K562 (cell line): Measurements from ENCODE around the gene OR2V2. TPM values are rescaled to one million over a fixed set of nuclear protein-coding genes. Genes with fewer than 3 reads are reported as not detected.

Experiments
- FOXJ2 ChIP-seq: fragments of 200-800 bp; sonication (Bioruptor generic); IDR thresholded peaks from 2 replicates; pipeline ENCODE4 v1.6.1; 2016; ENCODE audit warnings: missing genetic modification characterization, missing compliant biosample characterization
- HDAC1 ChIP-seq, 2 experiments: fragments of 450-650 bp; IDR thresholded peaks; 2 replicates each; pipeline ENCODE4 v1.6.1; 2016 to 2017; ENCODE audit warnings: inconsistent platforms in 1 of 2, mild to moderate bottlenecking in 1 of 2, moderate library complexity in 1 of 2
- KDM5B ChIP-seq: fragments of 200-600 bp; sonication (generic); IDR thresholded peaks from 2 replicates; pipeline ENCODE4 v1.6.1; 2012; ENCODE audit warnings: low read depth, mild to moderate bottlenecking, moderate library complexity, low read length, control low read depth, inconsistent platforms; ENCODE audit not compliant: insufficient replicate concordance
- KHSRP ChIP-seq: fragments of 450-650 bp; IDR thresholded peaks from 2 replicates; pipeline ENCODE4 v1.6.1; 2017
- MTA1 ChIP-seq: fragments of 450-650 bp; IDR thresholded peaks from 2 replicates; pipeline ENCODE4 v1.6.1; 2017; ENCODE audit warnings: borderline replicate concordance
- NONO ChIP-seq, 2 experiments: fragments of 200-400 bp in 1 of 2; fragments of 450-650 bp in 1 of 2; formaldehyde crosslinking in 1 of 2; IDR thresholded peaks; 2 replicates each; pipeline ENCODE4 v1.6.1; 2017; ENCODE audit warnings: low read depth in 2 of 2, mild to moderate bottlenecking in 2 of 2, moderate library complexity in 2 of 2, low read length in 1 of 2
- PHF20 ChIP-seq: fragments of 450-650 bp; IDR thresholded peaks from 2 replicates; pipeline ENCODE4 v1.6.1; 2018; ENCODE audit not compliant: partially characterized antibody
- RB1 ChIP-seq: fragments of 450-650 bp; IDR thresholded peaks from 2 replicates; pipeline ENCODE4 v1.6.1; 2017; ENCODE audit warnings: low read depth, mild to moderate bottlenecking
- SUPT5H ChIP-seq: fragments of 450-650 bp; IDR thresholded peaks from 2 replicates; pipeline ENCODE4 v1.6.1; 2016
- TFAM ChIP-seq: fragments of 250-450 bp; sonication (Bioruptor Pico); conservative IDR thresholded peaks from 2 replicates; pipeline ENCODE4 v1.5.0; 2021; ENCODE audit warnings: mild to moderate bottlenecking, moderate library complexity
- polyA plus RNA-seq, 8 experiments: library from polyadenylated mRNA; depleted of rRNA in 4 of 8; stranded (reverse) in 5 of 8; unstranded in 3 of 8; fragments of >200 nt; fragmentation: Nextera tagmentation in 2 of 8; fragmentation: Illumina TruSeq in 1 of 8; extraction: Ambion mirVana in 2 of 8; extraction: Trizol in 1 of 8; gene quantifications; 2 replicates each; pipeline versions ENCODE4 v1.2.1 to v1.2.3, GENCODE V29; 2011 to 2014; ENCODE audit warnings: inconsistent platforms in 1 of 8, missing spikeins in 1 of 8
- total RNA-seq, 7 experiments: library from RNA; depleted of rRNA in 6 of 7; stranded (reverse); fragments of >200 nt in 6 of 7; fragmentation: Illumina TruSeq in 2 of 7; extraction: Trizol in 2 of 7; gene quantifications; 2 replicates each; pipeline versions ENCODE4 v1.2.1 to v1.2.3, GENCODE V29; 2011 to 2021; ENCODE audit warnings: low replicate concordance in 1 of 7
- TF ChIP-seq, protein P1 (sequence below): fragments of 200-800 bp; sonication (Bioruptor generic); IDR thresholded peaks from 2 replicates; pipeline ENCODE4 v1.6.1; 2016; ENCODE audit warnings: missing genetic modification characterization, missing compliant biosample characterization
- TF ChIP-seq, protein P2 (sequence below): fragments of 250-450 bp; sonication (Bioruptor Pico); IDR thresholded peaks from 2 replicates; pipeline ENCODE4 v1.5.0; 2021
- TF ChIP-seq, protein P3 (sequence below): sonication (generic); formaldehyde crosslinking; IDR thresholded peaks from 2 replicates; pipeline ENCODE4 v1.9.0; 2022; ENCODE audit warnings: mild to moderate bottlenecking, missing genetic modification reagents
- TF ChIP-seq, protein P4 (sequence below): IDR thresholded peaks from 3 replicates; pipeline ENCODE4 v1.6.1; 2011; ENCODE audit warnings: borderline replicate concordance, mild to moderate bottlenecking, moderate library complexity; ENCODE audit not compliant: insufficient read length; ENCODE audit errors: extremely low read depth
- TF ChIP-seq, protein P5 (sequence below): fragments of 250-450 bp; sonication (Bioruptor Pico); IDR thresholded peaks from 2 replicates; pipeline ENCODE4 v1.8.0; 2022; ENCODE audit warnings: inconsistent platforms

Gene OR2V2
- total and polyA plus RNA-seq, 9 of the 15 experiments (the other 6 are each of a cell fraction or from before 2014, with no cell fraction given), result 0.01 TPM; not detected in 8

DNA sequence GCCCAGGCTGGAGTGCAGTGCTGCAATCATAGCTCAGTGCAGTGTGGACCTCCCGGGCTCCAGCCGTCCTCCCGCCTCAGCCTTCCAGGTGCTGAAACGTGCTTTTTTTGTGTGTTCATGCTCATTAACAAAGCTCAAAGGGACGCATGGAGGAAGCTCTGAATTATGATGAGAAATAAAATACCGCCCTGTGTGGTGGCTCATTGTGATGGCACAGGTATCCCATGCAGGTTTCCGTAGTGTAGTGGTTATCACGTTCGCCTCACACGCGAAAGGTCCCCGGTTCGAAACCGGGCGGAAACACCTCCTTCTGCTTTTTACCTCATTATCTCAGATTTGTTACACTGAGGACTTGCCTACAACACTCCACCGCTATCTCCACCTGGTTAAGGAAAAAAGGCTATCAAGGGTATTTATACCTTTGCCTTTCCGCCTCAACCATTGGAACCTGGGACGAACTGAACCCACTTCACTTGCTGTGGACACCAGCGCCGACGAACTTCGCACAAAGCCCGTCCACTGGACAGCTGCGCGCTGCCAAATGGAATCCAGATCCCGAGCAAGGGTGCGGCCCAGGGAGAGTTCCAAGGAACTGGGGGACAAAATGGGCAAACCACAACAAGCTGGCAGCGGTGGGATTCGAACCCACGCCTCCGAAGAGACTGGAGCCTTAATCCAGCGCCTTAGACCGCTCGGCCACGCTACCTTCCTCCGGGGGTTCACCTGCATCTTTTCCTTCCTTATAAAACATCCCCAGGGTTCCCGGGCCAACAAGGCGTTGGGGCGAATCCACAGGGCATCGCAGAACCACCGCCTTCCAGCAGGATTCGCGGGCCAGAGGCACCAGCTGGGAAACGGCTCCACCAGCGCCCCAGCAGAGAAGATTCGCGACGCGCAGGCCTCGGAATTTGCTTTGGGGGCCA, 26.3 kb downstream of the OR2V2 start (continued):
- TF ChIP-seq, protein P1, sequence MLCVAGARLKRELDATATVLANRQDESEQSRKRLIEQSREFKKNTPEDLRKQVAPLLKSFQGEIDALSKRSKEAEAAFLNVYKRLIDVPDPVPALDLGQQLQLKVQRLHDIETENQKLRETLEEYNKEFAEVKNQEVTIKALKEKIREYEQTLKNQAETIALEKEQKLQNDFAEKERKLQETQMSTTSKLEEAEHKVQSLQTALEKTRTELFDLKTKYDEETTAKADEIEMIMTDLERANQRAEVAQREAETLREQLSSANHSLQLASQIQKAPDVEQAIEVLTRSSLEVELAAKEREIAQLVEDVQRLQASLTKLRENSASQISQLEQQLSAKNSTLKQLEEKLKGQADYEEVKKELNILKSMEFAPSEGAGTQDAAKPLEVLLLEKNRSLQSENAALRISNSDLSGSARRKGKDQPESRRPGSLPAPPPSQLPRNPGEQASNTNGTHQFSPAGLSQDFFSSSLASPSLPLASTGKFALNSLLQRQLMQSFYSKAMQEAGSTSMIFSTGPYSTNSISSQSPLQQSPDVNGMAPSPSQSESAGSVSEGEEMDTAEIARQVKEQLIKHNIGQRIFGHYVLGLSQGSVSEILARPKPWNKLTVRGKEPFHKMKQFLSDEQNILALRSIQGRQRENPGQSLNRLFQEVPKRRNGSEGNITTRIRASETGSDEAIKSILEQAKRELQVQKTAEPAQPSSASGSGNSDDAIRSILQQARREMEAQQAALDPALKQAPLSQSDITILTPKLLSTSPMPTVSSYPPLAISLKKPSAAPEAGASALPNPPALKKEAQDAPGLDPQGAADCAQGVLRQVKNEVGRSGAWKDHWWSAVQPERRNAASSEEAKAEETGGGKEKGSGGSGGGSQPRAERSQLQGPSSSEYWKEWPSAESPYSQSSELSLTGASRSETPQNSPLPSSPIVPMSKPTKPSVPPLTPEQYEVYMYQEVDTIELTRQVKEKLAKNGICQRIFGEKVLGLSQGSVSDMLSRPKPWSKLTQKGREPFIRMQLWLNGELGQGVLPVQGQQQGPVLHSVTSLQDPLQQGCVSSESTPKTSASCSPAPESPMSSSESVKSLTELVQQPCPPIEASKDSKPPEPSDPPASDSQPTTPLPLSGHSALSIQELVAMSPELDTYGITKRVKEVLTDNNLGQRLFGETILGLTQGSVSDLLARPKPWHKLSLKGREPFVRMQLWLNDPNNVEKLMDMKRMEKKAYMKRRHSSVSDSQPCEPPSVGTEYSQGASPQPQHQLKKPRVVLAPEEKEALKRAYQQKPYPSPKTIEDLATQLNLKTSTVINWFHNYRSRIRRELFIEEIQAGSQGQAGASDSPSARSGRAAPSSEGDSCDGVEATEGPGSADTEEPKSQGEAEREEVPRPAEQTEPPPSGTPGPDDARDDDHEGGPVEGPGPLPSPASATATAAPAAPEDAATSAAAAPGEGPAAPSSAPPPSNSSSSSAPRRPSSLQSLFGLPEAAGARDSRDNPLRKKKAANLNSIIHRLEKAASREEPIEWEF (CRISPR knock-in tag), result no peak
- TF ChIP-seq PHF20 (peak; percentile 39), MTA1 (peak; percentile 25; the same call in 1 of the 2 replicates), TFAM (no peak), NONO (IDR thresholded peaks at IDR 0.05; ENCODE audit: low read depth in 2 of 2, low read length in 1 of 2) (no peak), KHSRP (no peak), HDAC1 (IDR thresholded peaks at IDR 0.05) (peak; percentile 34 to 68; a peak in 2 of 4 replicates), RB1 (peak; percentile 26; the same call in 1 of the 2 replicates), SUPT5H (no peak), FOXJ2 (tag) (no peak), KDM5B (no peak)
- TF ChIP-seq, protein P2, sequence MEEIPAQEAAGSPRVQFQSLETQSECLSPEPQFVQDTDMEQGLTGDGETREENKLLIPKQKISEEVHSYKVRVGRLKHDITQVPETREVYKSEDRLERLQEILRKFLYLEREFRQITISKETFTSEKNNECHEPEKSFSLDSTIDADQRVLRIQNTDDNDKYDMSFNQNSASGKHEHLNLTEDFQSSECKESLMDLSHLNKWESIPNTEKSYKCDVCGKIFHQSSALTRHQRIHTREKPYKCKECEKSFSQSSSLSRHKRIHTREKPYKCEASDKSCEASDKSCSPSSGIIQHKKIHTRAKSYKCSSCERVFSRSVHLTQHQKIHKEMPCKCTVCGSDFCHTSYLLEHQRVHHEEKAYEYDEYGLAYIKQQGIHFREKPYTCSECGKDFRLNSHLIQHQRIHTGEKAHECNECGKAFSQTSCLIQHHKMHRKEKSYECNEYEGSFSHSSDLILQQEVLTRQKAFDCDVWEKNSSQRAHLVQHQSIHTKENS, result no peak
- TF ChIP-seq, protein P3, sequence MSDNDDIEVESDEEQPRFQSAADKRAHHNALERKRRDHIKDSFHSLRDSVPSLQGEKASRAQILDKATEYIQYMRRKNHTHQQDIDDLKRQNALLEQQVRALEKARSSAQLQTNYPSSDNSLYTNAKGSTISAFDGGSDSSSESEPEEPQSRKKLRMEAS (CRISPR knock-in tag), result peak; percentile 65
- TF ChIP-seq, protein P4, sequence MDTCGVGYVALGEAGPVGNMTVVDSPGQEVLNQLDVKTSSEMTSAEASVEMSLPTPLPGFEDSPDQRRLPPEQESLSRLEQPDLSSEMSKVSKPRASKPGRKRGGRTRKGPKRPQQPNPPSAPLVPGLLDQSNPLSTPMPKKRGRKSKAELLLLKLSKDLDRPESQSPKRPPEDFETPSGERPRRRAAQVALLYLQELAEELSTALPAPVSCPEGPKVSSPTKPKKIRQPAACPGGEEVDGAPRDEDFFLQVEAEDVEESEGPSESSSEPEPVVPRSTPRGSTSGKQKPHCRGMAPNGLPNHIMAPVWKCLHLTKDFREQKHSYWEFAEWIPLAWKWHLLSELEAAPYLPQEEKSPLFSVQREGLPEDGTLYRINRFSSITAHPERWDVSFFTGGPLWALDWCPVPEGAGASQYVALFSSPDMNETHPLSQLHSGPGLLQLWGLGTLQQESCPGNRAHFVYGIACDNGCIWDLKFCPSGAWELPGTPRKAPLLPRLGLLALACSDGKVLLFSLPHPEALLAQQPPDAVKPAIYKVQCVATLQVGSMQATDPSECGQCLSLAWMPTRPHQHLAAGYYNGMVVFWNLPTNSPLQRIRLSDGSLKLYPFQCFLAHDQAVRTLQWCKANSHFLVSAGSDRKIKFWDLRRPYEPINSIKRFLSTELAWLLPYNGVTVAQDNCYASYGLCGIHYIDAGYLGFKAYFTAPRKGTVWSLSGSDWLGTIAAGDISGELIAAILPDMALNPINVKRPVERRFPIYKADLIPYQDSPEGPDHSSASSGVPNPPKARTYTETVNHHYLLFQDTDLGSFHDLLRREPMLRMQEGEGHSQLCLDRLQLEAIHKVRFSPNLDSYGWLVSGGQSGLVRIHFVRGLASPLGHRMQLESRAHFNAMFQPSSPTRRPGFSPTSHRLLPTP, result peak; percentile 87
- TF ChIP-seq, protein P5, sequence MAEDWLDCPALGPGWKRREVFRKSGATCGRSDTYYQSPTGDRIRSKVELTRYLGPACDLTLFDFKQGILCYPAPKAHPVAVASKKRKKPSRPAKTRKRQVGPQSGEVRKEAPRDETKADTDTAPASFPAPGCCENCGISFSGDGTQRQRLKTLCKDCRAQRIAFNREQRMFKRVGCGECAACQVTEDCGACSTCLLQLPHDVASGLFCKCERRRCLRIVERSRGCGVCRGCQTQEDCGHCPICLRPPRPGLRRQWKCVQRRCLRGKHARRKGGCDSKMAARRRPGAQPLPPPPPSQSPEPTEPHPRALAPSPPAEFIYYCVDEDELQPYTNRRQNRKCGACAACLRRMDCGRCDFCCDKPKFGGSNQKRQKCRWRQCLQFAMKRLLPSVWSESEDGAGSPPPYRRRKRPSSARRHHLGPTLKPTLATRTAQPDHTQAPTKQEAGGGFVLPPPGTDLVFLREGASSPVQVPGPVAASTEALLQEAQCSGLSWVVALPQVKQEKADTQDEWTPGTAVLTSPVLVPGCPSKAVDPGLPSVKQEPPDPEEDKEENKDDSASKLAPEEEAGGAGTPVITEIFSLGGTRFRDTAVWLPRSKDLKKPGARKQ (CRISPR knock-in tag), result 0 out of 2 replicates have a peak, but pooled peaks have one; percentile 28
